GM23248 (cell line): ENCODE data around the gene DNAAF8.

Experiments used
- EZH2 ChIP-seq: fragments of 200-600 bp; sonication (generic); IDR thresholded peaks from 2 replicates; pipeline ENCODE4 v1.6.1; 2018; ENCODE audit warnings: antibody characterized with exemption, mild to moderate bottlenecking; ENCODE audit not compliant: insufficient read depth, poor library complexity, severe bottlenecking
- EZH2phosphoT487 ChIP-seq: fragments of 200-600 bp; sonication (generic); IDR thresholded peaks from 2 replicates; pipeline ENCODE4 v1.6.1; 2018; ENCODE audit warnings: antibody characterized with exemption, moderate library complexity, mild to moderate bottlenecking, low read depth; ENCODE audit not compliant: insufficient read depth

DNA sequence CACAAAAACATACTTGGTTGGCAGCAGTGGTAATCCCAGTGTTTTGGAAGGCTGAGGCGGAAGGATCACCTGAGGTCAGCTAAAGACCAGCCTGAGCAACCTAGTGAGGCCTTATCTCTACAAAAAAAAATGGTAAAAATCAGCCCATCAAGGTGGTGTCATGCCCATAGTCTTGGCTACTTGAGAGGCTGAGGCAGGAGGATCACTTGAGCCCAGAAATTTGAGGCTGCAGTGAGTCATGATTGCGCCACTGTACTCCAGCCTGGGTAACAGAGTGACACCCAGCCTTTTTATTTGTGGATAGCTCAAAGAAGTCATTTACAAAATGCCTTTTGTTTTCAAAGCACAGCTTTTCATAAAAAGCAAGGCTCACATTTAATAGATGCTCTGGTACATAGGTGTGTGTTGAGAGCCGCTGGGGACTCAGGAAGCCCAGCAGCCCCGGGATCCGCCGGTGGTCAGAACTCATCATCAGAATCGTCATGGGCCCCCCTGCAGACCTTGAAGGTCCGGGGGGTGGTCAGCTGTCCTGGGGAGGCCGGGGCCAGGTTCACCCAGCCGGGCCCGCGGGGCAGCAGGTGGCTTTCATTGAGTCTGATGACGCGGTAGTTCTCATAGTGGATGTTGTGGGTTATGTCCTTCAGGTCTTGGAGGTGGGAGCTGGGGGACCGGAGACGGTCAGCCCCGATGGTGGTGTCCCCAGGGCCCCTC is 43.2 kb downstream of the DNAAF8 start:
- TF ChIP-seq EZH2phosphoT487 = no peak
- no peak for TF ChIP-seq EZH2
